CD4-positive, CD25-positive, alpha-beta regulatory T cell (primary cell): ENCODE results near the gene ZNF263. TPM values are rescaled to one million over a fixed set of nuclear protein-coding genes. Genes with fewer than 3 reads are reported as not detected.
"Not testable (repeated sequence)": the region's sequence is repeated elsewhere in the genome, so short reads cannot be mapped to it uniquely, and the experiment has no call there.

Experiments
- ATAC-seq, 2 donors: fragments of 150-1000 bp; cut with Tn5 transposase; one replicate each; pipeline ENCODE4 v1.10.0; 2021; ENCODE audit warnings: low read depth in 2 of 2, moderate number of reproducible peaks in 2 of 2, moderate library complexity in 1 of 2
- DNase-seq, 3 donors: peaks; one replicate each; pipeline versions ENCODE4 v3.0.0 to v3.0.0-alpha.2; 2012 to 2022; ENCODE audit warnings: mixed read lengths in 1 of 3
- H3K27ac ChIP-seq: one replicate; pipeline ENCODE4 v1.7.0; 2013; ENCODE audit warnings: mild to moderate bottlenecking, low read length; ENCODE audit not compliant: insufficient read depth, poor library complexity, severe bottlenecking
- H3K27me3 ChIP-seq: one replicate; pipeline ENCODE4 v1.7.0; 2013; ENCODE audit warnings: low read length; ENCODE audit not compliant: control insufficient read depth, insufficient read depth
- H3K36me3 ChIP-seq: one replicate; pipeline ENCODE4 v1.7.0; 2013; ENCODE audit warnings: mild to moderate bottlenecking, low read length, moderate library complexity; ENCODE audit not compliant: control insufficient read depth, insufficient read depth
- H3K4me1 ChIP-seq: 2 replicates; pipeline ENCODE4 v1.7.0; 2013; ENCODE audit warnings: mild to moderate bottlenecking, low read length; ENCODE audit not compliant: insufficient read depth, control insufficient read depth, poor library complexity, severe bottlenecking
- H3K4me3 ChIP-seq: one replicate; pipeline ENCODE4 v1.7.0; 2013; ENCODE audit warnings: low read depth, mild to moderate bottlenecking, low read length, moderate library complexity
- H3K9me3 ChIP-seq, 2 experiments: 1 replicate in 1 of 2; 2 replicates in 1 of 2; pipeline ENCODE4 v1.7.0; 2013; ENCODE audit warnings: low read length in 2 of 2, mild to moderate bottlenecking in 1 of 2, moderate library complexity in 1 of 2; ENCODE audit not compliant: control insufficient read depth in 2 of 2
- H3K27ac Mint-ChIP-seq, 3 donors: one replicate each; pipeline ENCODE4 v1.8.0; 2020 to 2022; ENCODE audit warnings: mild to moderate bottlenecking in 3 of 3, mixed read lengths in 3 of 3, moderate library complexity in 2 of 3
- H3K27me3 Mint-ChIP-seq: one replicate; pipeline ENCODE4 v1.8.0; 2022; ENCODE audit warnings: mild to moderate bottlenecking, mixed read lengths
- H3K36me3 Mint-ChIP-seq: one replicate; pipeline ENCODE4 v1.8.0; 2020; ENCODE audit warnings: mixed read lengths
- H3K4me1 Mint-ChIP-seq, 4 donors: one replicate each; pipeline ENCODE4 v1.8.0; 2020 to 2022; ENCODE audit warnings: mixed read lengths in 4 of 4, mild to moderate bottlenecking in 1 of 4
- H3K4me3 Mint-ChIP-seq, 4 donors: one replicate each; pipeline ENCODE4 v1.8.0; 2020 to 2022; ENCODE audit warnings: mild to moderate bottlenecking in 4 of 4, mixed read lengths in 4 of 4, moderate library complexity in 3 of 4
- H3K9me3 Mint-ChIP-seq, 7 donors: one replicate each; pipeline ENCODE4 v1.8.0; 2020 to 2022; ENCODE audit warnings: mixed read lengths in 7 of 7, mild to moderate bottlenecking in 3 of 7, moderate library complexity in 2 of 7
- polyA plus RNA-seq, 4 donors: library from polyadenylated mRNA; unstranded; fragments of 300-500 nt; fragmentation: Illumina TruSeq; gene quantifications; one replicate each; pipeline ENCODE4 v1.2.3, GENCODE V29; 2021
- total RNA-seq: library from RNA; stranded (reverse); gene quantifications from one replicate; pipeline ENCODE4 v1.2.3, GENCODE V29; 2022

ZNF263 gene
- total and polyA plus RNA-seq, 5 donors from 2014 or later: 28.3 to 47.1 (median 40.1) TPM

GRCh38 chr16:3271281-3271680 is 12.0 kb upstream of the ZNF263 start:
- Mint-ChIP-seq H3K9me3 (peaks cover 0 to 16% (median 2%) of the 10 kb centered on the region in 7 donors), H3K4me1 (peaks cover 7 to 21% (median 12%) of the 10 kb centered on the region in 4 donors)
- not testable (repeated sequence) for H3K27ac Mint-ChIP-seq, H3K9me3 ChIP-seq, H3K27me3 Mint-ChIP-seq, H3K27me3 ChIP-seq, H3K4me3 ChIP-seq, DNase-seq, H3K4me3 Mint-ChIP-seq, H3K36me3 ChIP-seq, H3K36me3 Mint-ChIP-seq, H3K4me1 ChIP-seq, H3K27ac ChIP-seq, ATAC-seq

GRCh38 chr16:3274490-3274889 is 8.8 kb upstream of the ZNF263 start:
- Mint-ChIP-seq H3K27ac (no peak overlapping the region), H3K36me3 (no peaks in the 10 kb centered on the region), H3K4me3 (no peak overlapping the region), H3K9me3 (peaks cover 0 to 8% (median 2%) of the 10 kb centered on the region in 7 donors), H3K27me3 (peaks cover 5% of the 10 kb centered on the region), H3K4me1 (peaks cover 3 to 5% (median 3%) of the 10 kb centered on the region in 4 donors)
- no peak overlapping the region for H3K4me3 ChIP-seq
- no peak overlapping the region for H3K27ac ChIP-seq
- ATAC-seq (no peak), DNase-seq (no peak)
- no peaks in the 10 kb centered on the region for H3K36me3 ChIP-seq
- peaks cover 0 to 4% of the 10 kb centered on the region in 2 experiments for H3K9me3 ChIP-seq
- H3K4me1 ChIP-seq: no peaks in the 10 kb centered on the region
- no peaks in the 10 kb centered on the region for H3K27me3 ChIP-seq

- peaks cover 5% of the 10 kb centered on the region for H3K27me3 Mint-ChIP-seq
- H3K4me3 Mint-ChIP-seq: peak overlapping the region in 1 of 4 donors; percentile 52
- Histone ChIP-seq H3K36me3 (no peaks in the 10 kb centered on the region), H3K27me3 (no peaks in the 10 kb centered on the region), H3K27ac (no peak overlapping the region), H3K9me3 (peaks cover 0 to 3% of the 10 kb centered on the region in 2 experiments), H3K4me3 (no peak overlapping the region), H3K4me1 (no peaks in the 10 kb centered on the region)
- H3K4me1 Mint-ChIP-seq: peaks cover 3 to 5% (median 3%) of the 10 kb centered on the region in 4 donors
- H3K27ac Mint-ChIP-seq: peak overlapping the region in 1 of 3 donors; percentile 61
- DNase-seq (no peak), ATAC-seq (no peak)
- H3K9me3 Mint-ChIP-seq: peaks cover 0 to 8% (median 2%) of the 10 kb centered on the region in 7 donors
- no peaks in the 10 kb centered on the region for H3K36me3 Mint-ChIP-seq
These were observed 8.3 kb upstream of the ZNF263 start for GRCh38 chr16:3274947-3275346.

- Mint-ChIP-seq H3K27me3 (peaks cover 5% of the 10 kb centered on the region), H3K4me1 (peaks cover 3 to 6% (median 4%) of the 10 kb centered on the region in 4 donors), H3K4me3 (no peak overlapping the region), H3K27ac (no peak overlapping the region), H3K9me3 (peaks cover 0 to 8% (median 0%) of the 10 kb centered on the region in 7 donors), H3K36me3 (no peaks in the 10 kb centered on the region)
- no peaks in the 10 kb centered on the region for H3K4me1 ChIP-seq
- H3K36me3 ChIP-seq: no peaks in the 10 kb centered on the region
- DNase-seq: no peak
- H3K4me3 ChIP-seq: no peak overlapping the region
- H3K27me3 ChIP-seq: no peaks in the 10 kb centered on the region
- peaks cover 0 to 2% of the 10 kb centered on the region in 2 experiments for H3K9me3 ChIP-seq
- no peak for ATAC-seq
- H3K27ac ChIP-seq: no peak overlapping the region
These were observed 6.6 kb upstream of the ZNF263 start for GRCh38 chr16:3276679-3277078.

- Histone ChIP-seq H3K36me3 (peaks cover 12% of the 10 kb centered on the region), H3K27me3 (no peaks in the 10 kb centered on the region), H3K4me3 (no peak overlapping the region), H3K27ac (no peak overlapping the region), H3K9me3 (peaks cover 7 to 10% of the 10 kb centered on the region in 2 experiments), H3K4me1 (peaks cover 25% of the 10 kb centered on the region)
- no peak for DNase-seq
- peaks cover 0 to 9% (median 3%) of the 10 kb centered on the region in 7 donors for H3K9me3 Mint-ChIP-seq
- H3K27ac Mint-ChIP-seq: no peak overlapping the region
- peaks cover 4 to 39% (median 25%) of the 10 kb centered on the region in 4 donors for H3K4me1 Mint-ChIP-seq
- peaks cover 19% of the 10 kb centered on the region for H3K36me3 Mint-ChIP-seq
- no peak for ATAC-seq
- H3K27me3 Mint-ChIP-seq: no peaks in the 10 kb centered on the region
- H3K4me3 Mint-ChIP-seq: peak overlapping the region in 3 of 4 donors; percentile 46 to 95 (median 48)
These were observed 2.0 kb upstream of the ZNF263 start for GRCh38 chr16:3281222-3281820.

- peak; percentile 5 for ATAC-seq
- peaks cover 21% of the 10 kb centered on the region for H3K36me3 ChIP-seq
- H3K27ac Mint-ChIP-seq: peak overlapping the region; percentile 76 to 98 (median 95)
- no peak for DNase-seq
- H3K4me3 Mint-ChIP-seq: peak overlapping the region; percentile 94 to 96 (median 95)
- H3K36me3 Mint-ChIP-seq: peaks cover 28% of the 10 kb centered on the region
- no peaks in the 10 kb centered on the region for H3K27me3 ChIP-seq
- H3K9me3 ChIP-seq: peaks cover 15 to 19% of the 10 kb centered on the region in 2 experiments
- peak overlapping the region; percentile 89 for H3K4me3 ChIP-seq
- peak overlapping the region; percentile 97 for H3K27ac ChIP-seq
- peaks cover 4 to 45% (median 30%) of the 10 kb centered on the region in 4 donors for H3K4me1 Mint-ChIP-seq
- peaks cover 25% of the 10 kb centered on the region for H3K4me1 ChIP-seq
- no peaks in the 10 kb centered on the region for H3K27me3 Mint-ChIP-seq
- peaks cover 0 to 18% (median 6%) of the 10 kb centered on the region in 7 donors for H3K9me3 Mint-ChIP-seq
These were observed 1.1 kb upstream of the ZNF263 start for GRCh38 chr16:3282103-3282729.

- no peaks in the 10 kb centered on the region for H3K27me3 Mint-ChIP-seq
- H3K36me3 Mint-ChIP-seq: peaks cover 40% of the 10 kb centered on the region
- Histone ChIP-seq H3K4me1 (peaks cover 25% of the 10 kb centered on the region), H3K36me3 (peaks cover 35% of the 10 kb centered on the region), H3K9me3 (peaks cover 24 to 32% of the 10 kb centered on the region in 2 experiments), H3K4me3 (peak overlapping the region; percentile 80), H3K27me3 (no peaks in the 10 kb centered on the region), H3K27ac (peak overlapping the region; percentile 97)
- H3K4me3 Mint-ChIP-seq: peak overlapping the region; percentile 94 to 96 (median 95)
- ATAC-seq (no peak), DNase-seq (peak in 1 of 3 donors; percentile 17)
- peak overlapping the region; percentile 95 to 98 (median 98) for H3K27ac Mint-ChIP-seq
- peaks cover 0 to 28% (median 6%) of the 10 kb centered on the region in 7 donors for H3K9me3 Mint-ChIP-seq
- peaks cover 4 to 45% (median 28%) of the 10 kb centered on the region in 4 donors for H3K4me1 Mint-ChIP-seq
These were observed 504 bp downstream of the ZNF263 start for GRCh38 chr16:3283543-3284447.
